NCI-H2107 treated with DMSO at 0.1 percent for 48 hours (cell line): ENCODE measurements around the gene HOXD13.

Experiments
- DNase-seq: peaks from one replicate; lab custom pipeline; 2025; ENCODE audit not compliant: unreplicated experiment; lab: John Stamatoyannopoulos, UW

The HOXD13 gene

DNA sequence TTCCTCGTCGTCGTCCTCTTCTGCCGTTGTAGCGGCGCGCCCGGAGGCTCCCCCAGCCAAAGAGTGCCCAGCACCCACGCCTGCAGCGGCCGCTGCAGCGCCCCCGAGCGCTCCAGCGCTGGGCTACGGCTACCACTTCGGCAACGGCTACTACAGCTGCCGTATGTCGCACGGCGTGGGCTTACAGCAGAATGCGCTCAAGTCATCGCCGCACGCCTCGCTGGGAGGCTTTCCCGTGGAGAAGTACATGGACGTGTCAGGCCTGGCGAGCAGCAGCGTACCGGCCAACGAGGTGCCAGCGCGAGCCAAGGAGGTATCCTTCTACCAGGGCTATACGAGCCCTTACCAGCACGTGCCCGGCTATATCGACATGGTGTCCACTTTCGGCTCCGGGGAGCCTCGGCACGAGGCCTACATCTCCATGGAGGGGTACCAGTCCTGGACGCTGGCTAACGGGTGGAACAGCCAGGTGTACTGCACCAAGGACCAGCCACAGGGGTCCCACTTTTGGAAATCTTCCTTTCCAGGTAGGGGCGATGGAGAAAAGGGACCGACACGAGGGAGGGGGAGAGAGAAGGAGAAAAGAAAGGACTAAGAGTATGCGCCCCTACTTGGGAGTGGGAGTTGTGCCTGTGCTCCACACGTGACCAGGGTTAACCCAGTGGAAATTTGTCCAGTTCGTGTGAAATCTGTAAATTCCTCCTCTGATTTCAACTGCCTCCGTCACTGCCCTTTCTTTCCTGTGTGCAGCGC is 800 bp downstream of the HOXD13 start:
- DNase-seq = no peak

DNA sequence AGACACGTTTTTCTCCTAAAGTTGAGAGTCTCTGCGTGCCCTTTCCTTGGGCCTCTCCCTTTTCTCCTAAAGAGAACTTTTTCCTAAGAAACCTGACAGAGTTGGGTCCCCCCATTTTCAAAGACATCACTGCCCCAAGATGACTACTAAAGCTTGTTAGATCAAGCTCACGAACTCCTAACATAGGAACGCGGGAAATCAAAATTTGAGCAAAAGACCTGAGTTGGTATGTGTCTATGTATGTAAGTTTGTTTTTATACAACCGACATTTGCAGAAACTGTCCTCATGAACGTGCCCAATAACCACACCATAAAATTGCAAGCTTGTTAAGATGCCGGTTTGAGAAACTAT is 1.4 kb downstream of the HOXD13 start:
- no peak for DNase-seq

DNA sequence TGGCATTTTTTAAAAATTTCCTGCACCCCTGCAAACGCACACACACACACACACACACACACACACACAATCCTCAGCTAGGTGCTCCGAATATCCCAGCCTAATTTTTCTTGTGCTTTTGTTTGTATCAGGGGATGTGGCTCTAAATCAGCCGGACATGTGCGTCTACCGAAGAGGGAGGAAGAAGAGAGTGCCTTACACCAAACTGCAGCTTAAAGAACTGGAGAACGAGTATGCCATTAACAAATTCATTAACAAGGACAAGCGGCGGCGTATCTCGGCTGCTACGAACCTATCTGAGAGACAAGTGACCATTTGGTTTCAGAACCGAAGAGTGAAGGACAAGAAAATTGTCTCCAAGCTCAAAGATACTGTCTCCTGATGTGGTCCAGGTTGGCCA is 1.8 kb downstream of the HOXD13 start:
- no peak for DNase-seq

DNA sequence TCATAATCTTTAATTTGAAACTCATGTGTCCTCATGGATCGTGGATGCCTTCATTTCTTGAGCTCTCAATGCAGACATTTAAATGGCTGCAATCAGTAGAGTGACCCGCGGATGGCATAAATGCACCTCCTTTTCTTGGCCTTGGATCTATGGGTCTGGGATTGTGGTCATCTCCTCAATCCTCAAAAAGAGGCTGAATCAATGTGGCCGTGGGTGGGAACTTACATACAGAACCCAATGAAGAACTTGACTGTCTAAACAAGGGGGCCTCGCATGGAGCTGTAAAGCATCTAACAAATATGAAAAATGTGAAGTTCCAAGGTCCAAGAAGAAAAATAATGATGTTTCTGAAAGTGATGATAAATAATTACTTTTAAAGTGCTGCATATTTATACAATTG is 2.9 kb downstream of the HOXD13 start:
- no peak for DNase-seq

DNA sequence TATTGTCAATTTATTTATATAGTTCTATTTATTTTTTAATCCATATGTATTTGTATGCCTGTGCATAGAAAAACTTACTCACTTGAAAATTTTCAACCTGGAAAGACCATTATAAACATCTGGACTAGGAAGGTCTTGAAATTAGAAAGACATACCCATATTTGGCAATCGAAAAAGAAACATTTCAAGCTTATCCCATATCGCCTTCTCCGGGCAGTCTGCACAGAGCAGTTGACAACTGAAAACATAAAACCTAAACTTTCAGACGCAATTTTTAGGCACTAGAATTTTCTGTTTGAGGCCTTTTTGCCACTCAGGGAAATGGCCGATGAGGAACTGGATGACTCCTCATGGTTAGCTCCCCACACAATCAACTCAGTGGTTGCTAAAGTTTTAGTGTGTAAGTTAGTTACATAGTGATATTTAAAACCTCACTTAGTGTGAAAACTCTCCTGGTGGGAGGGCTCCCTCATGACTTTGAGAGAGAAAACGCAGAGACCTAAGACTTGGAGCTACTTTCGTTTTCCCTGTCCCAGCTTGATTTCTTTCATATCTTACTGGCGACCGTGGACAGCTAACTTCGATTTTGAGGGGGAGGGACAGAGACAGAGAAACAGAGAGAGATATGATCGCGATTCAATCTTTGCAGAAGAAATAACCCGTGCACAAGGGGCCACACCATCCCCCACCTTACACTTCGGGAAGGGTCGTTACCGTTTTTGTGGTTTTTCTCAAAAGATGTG is 3.9 kb downstream of the HOXD13 start:
- no peak for DNase-seq

DNA sequence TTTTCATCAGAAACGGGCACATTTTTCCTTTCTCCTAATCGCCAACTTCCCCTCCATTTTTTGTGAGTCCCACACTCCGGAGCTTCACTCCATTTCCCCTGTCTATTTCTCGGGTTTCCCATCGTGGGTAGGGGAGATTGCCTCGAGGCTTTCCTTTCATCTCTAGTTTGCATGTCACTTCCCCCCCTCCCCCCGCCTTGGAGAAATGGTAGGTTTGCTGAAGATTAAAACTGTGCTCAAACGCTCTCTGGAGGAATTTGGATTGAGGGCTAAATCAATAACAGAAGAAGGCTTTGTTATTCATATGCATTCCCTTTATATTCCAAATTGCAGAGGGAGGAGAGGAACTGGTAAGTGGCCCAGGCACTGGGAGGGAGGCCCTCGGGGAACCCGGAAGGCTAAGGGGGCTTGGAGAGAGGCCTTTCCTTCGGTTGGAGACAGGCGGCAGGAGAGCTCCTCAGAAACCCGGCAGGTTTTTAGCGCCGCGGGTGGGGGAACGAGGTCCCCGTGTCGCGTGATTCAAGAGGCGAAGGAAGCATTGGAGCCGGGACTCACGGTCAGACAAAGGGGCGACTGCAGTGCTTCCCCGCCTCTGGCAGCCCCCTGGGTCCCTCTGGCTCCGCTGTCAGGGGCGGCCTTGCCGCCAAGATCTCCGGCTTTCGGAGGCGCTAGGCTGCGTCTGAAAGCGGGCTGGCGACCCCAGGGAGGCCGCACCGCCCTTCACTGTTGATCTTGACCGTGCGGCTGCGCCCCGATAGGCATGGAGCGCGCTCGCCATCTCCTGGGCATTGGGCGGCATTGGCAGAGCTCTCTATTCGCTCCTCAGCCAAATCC is 4.7 kb downstream of the HOXD13 start:
- no peak for DNase-seq

DNA sequence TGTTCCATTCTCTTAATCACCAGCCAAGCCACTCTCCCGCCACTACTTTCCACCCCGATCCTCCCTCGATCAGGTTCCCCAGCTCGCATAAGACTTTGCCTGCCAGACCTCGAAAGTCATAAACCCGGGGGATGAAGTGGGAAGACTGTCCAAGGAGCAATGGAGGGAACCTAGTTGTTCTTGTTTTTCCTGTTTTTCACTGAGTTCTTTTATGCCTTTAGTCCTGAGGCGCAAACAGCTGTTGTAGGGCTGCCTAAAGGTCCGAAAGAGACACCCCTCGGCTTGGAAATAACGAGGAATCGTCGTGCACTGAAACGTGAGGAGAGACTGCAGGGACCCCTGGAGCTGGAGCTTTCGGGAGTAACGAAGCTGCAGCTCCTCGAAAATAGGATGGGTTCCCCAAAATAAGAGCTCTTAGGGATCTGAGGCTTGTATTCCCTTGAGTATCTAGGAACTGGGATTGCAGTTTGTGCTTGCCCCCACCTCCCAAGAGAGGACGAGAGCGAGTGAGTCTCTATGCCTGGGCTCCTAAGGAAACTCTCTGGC is 5.4 kb downstream of the HOXD13 start:
- no peak for DNase-seq

DNA sequence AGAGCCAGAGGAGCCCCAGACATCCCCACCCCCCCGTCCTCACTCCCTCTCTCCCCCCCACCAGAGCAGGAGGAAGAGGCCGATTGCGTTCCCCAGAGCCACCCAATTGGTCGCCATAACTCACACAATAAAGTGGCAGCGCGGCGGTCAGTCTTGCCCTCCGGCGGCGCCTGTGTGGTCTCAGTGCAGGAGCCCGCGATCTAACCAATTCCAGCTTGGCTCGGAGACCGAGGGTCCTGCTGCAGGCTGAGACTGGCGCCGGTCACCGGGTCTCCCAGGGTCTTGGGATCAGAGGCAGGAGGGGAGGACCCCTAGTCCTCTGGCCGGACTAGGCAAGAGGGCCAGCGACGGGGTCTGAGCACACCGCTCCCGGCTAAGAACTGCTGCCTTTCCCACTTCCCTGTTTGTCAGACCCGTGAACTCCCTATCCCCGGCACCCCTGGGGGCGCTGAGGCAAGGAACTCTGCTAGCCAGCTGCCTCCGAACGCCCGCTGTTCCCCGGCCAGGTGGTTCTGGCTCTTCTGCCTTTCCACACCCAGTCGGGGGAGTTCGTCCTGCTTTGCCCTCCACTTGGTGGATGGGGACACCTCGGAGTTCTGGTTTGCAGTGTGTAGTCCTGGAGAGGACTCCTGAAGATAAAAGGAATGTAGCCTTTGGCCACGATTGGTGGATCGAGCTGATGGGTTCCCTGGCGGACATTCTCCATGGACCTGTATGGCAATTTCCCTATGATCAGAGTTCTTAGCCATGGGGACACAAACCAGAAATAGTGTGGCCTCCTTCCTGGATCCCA is 6.0 kb downstream of the HOXD13 start:
- DNase-seq = no peak

DNA sequence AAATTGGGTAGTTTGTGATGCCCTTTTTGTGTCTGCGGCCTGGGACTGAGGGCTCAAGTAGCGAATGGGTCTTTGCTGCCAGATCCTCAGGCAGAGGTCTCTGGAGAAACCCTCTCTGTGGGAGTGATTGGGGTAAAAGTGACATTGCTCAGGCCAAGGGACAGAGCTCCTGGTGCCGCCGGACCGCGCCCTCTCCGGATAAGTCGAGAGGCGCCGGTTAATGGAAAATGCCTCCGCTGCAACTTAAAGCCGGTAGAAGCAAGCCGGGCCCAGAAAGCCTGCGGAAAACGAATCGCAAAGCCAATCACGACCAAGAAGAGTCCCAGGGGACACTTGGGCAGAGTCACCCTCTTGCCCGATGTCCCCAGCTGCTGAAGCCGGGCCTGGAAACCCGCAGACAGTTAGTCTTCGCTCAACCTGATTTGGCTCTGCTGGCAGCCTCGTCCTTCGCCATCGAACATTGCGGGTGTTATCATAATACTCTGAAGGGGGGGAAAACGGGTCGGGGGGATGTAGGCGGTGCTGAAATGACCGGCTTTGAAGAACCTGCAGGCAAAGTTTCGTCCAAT is 6.7 kb downstream of the HOXD13 start:
- DNase-seq = no peak

DNA sequence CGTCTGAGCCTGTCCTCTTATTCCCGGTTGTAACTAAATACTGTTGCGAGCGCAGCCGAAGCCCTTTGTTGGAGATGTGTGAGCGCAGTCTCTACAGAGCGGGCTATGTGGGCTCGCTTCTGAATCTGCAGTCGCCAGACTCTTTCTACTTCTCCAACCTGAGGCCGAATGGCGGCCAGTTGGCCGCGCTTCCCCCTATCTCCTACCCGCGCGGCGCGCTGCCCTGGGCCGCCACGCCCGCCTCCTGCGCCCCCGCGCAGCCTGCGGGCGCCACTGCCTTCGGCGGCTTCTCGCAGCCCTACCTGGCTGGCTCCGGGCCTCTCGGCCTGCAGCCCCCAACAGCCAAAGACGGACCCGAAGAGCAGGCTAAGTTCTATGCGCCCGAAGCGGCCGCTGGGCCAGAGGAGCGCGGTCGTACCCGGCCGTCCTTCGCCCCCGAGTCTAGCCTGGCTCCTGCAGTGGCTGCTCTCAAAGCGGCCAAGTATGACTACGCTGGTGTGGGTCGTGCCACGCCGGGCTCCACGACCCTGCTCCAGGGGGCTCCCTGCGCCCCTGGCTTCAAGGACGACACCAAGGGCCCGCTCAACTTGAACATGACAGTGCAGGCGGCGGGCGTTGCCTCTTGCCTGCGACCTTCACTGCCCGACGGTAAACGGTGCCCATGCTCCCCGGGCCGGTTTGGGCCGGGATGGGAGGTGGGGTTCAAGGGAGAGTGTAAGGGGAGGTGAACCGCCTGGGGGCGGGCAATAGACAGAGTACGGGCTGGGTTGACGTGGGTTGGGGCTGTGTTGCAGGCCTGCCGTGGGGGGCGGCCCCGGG is 7.4 kb downstream of the HOXD13 start, which contains the start of gene HOXD12:
HOXD12 (plus strand) TSS at position 68 of the 819 bp plus-strand sequence; CDS start at position 75, 7 bp downstream.
- DNase-seq = no peak

DNA sequence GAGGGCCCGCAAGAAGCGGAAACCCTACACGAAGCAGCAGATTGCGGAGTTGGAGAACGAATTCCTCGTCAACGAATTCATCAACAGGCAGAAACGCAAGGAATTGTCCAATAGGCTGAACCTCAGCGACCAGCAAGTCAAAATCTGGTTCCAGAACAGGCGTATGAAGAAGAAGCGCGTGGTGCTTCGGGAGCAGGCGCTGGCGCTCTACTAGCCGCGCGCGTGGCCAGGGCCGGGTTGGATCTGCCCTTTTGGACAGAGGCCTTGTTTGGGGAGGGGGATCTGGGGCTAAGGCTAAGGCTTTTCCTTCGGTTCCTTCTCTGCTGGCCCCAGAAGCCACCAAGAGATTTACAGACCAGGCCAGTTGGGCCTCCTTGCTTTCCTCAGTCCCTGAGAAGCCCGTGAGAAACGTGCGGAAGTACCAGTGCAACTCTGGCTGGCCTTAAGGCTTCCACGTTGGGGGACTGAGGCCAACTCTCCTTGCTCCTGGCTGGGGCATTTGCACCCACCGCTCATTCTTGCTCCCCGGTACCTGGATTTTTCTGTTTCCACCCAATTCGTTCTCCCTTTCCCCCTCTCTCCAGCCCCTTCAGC is 8.1 kb downstream of the HOXD13 start:
- DNase-seq = no peak

DNA sequence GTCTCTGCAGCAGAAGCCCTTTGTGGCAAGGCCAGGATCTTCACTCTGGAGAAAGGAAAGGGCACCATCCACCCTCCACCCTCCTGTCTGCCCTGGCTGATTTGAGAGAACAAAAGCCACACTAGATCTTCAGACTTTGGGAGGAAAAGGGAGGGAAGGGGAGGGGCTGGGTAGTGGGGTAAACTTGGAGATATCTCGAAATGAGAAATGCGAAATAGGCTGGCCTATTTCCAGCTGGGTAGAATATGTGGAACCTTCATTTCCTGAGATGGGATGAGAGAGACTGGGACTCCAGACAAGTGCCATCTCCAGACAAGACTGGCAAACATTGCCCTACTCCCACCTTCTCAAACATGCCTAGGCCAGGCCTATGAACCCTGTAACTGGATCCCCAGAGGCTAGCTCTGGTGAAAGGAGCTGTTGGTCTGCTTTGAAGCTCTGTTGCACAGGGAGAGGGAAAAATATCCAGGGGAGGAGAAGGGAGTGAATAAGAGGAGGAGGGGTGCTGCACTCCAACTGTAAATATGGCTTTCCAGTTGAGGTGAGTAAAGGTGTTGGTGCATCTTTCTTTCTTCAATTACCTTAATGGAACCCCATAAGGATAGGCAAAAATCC is 8.8 kb downstream of the HOXD13 start:
- DNase-seq = no peak

DNA sequence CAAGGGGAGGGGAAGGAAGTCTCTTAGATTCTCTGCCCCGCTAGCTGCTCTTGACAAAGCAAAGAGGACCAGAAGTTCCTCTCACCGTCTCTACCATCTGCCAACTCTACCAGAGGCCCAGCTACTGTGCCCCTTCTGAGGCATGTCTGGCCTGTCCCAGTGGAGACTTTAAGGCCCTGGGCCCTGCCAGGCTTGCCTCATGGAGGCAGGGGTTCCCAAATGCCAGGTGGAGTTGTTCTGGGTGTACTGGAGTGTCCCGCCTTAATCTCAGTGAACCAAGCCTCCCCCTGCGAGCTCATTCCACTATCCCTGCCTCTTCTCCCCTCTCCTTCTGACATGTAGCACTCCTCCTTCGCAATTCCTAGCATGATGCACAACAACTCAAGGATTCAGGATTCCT is 9.3 kb downstream of the HOXD13 start:
- DNase-seq = no peak

DNA sequence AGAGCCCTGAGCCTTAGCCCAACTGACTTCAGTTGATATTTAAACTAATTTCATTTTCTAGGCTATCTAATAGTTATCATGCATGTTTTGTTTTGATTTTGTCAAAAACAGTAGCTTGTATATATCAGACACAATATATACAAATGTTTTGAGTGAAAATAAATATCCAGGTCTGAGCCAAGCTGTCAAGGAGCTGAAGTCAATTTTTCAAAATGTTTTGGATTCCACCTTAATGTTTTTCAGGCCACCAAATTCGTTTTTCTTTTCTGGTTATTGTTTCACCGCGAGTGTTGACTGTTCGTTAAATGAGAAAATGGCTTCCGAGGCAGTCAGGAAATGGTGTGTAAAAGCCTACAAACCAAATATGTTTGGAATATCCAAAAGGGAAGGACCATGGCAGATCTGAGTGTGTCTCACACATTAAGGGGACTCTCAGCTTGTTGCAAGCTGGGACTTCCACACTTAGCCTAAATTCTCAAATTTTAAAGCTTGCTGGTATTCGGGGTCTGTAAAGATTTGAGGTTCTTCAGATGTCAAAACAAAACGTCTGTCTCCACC is 9.9 kb downstream of the HOXD13 start:
- DNase-seq = no peak

DNA sequence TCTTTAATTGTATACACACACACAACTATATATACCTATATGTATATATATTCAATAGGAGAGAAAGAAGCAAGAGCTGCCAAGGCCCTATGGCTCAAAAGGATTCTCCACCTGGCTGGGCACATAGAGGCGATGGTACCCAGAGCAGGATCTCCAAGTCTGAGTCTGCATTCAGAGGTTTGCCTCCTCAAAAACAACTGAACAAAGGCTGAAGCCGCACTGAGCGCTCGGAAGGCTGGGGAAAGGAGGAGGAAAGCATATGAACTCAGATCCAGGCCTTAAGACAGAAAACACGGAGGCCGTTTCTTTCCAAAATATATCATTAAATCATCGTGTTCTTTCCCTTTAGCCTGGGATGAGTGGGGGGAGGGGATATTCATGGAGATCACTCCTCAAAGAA is 10.7 kb downstream of the HOXD13 start:
- DNase-seq = no peak

DNA sequence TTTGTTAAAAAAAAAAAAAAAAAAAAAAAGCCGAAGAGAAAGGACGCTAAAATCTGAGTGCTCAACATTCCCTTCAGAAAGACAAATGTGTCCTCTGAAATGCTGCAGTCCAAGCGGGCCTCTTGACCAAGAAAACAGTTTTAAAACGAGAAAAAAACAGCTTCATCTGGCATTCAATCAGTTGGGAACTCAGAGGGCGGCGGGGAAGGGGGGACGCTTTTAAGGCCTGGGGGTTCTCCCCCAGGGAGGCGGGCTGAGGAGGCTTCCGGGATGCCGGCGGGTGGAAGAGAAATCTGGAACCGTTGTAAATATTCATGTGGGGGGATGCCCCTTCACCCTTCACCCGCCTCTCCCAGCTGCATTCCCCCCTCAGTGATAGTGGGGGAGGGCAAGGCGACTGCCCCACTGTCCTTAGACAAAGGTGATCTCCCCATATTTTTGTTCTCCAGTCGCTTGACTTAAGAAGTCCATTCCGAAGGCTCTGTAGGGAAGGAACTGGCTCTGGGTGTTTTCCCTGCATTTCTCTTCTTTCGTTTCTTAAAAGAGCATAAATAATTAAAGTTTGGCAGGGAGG is 11.3 kb downstream of the HOXD13 start:
- DNase-seq = no peak

DNA sequence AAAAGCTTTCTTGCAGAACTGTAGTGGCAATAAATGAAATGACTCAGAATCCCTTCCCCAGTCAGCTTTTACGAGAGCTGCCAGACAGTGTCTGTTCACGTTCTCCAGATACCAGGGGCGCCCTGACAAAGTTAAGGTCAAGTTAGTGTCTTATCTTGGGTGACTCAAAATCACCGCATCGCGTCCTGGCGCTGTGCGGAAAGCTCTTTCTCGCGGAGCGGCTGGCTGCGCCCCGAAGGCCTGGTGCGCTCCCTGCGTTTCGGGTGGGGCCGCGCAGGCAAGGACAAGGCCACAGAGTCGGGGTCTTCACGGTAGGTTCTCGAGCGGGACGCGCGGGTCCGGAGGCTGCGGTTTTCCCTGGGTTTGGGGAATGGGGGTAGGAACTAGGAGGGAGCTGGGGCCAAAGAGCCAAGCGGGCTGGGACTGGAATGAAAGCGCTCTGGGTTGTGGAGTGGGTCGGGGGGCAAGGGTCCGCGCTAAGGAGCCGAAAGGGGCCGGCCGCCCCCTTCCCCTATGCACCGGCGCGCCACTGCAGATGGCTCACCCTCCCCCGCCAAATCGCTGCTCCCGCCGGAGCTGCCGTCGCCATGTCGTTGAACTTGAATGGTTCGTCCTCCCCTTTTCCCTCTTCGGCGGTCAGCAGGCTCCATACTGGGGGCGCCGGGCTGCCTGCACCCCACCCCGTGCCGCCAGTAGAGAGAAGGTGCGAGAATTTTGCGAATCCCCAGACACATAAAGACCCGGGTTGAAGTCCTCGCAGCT is 12.0 kb downstream of the HOXD13 start:
- DNase-seq = no peak
